ENCODE results near the gene SPPL3.
"Not testable (repeated sequence)": the region's sequence is repeated elsewhere in the genome, so short reads cannot be mapped to it uniquely, and the experiment has no call there.

Gene SPPL3

DNA sequence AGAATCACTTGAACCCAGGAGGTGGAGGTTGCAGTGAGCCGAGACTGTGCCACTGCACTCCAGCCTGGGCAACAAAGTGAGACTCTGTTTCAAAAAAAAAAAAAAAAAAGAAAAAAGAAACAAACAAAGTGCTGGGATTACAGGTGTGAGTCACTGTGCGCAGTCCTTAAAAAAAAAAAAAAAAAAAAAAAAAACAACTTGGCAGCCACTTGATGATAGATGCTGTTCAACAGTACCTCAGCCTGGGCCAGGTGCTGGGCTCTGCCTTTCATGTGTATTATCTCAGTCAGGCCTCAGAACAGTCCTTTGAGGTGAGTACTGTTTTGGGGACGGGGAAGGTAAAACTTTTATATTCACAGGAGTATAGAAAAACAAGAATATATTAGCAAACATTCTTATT, 169.0 kb downstream of the SPPL3 start:
- no peak overlapping the region for H3K27ac ChIP-seq
- no peak for TF ChIP-seq ZFX (IDR thresholded peaks at IDR 0.05)
- TF ChIP-seq, protein P1, sequence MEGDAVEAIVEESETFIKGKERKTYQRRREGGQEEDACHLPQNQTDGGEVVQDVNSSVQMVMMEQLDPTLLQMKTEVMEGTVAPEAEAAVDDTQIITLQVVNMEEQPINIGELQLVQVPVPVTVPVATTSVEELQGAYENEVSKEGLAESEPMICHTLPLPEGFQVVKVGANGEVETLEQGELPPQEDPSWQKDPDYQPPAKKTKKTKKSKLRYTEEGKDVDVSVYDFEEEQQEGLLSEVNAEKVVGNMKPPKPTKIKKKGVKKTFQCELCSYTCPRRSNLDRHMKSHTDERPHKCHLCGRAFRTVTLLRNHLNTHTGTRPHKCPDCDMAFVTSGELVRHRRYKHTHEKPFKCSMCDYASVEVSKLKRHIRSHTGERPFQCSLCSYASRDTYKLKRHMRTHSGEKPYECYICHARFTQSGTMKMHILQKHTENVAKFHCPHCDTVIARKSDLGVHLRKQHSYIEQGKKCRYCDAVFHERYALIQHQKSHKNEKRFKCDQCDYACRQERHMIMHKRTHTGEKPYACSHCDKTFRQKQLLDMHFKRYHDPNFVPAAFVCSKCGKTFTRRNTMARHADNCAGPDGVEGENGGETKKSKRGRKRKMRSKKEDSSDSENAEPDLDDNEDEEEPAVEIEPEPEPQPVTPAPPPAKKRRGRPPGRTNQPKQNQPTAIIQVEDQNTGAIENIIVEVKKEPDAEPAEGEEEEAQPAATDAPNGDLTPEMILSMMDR (conservative IDR thresholded peaks at IDR 0.05), result no peak

DNA sequence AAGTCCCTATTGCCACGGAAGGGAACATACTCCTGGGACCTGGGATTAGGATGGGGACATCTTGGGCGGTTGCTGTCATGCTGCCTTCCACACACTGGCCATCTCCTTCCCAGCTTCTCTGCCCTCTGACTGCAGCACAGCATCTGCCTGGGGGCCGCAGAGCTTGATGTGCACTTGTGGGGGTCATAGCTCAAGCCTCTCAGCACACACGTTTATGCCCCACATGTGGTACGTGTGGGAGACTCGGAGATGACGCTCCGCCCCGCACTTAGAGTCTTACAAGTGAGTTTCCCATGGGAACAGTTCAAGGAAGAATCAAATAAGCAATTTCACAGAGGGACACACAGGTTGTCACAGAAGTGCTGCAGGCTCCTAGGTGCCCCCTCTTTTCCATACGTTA, 169.9 kb downstream of the SPPL3 start:
- TF ChIP-seq ZFX (IDR thresholded peaks at IDR 0.05), result no peak
- TF ChIP-seq, protein P1 (conservative IDR thresholded peaks at IDR 0.05), result no peak
- H3K27ac ChIP-seq, result no peak overlapping the region

DNA sequence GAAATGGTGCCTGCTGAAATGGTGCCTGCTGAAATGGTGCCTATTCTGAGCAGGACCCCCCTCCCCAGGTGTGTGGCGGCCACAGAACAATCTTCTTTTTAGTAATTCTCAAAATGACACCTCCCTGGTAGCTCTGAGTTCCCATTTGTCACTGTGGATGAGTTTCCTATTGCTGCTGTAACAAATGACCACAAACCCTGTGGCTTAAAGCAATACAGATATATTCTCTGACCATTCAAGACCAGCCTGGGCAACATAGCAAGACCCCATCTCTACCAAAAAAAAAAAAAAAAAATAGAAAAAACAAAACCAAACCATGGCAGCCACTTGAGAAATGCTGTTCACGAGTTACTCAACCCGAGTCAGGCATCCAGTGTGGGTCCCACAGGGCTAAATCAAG, 170.6 kb downstream of the SPPL3 start:
- no peak for TF ChIP-seq ZFX (IDR thresholded peaks at IDR 0.05)
- TF ChIP-seq, protein P1 (conservative IDR thresholded peaks at IDR 0.05), result no peak
- no peak overlapping the region for H3K27ac ChIP-seq

DNA sequence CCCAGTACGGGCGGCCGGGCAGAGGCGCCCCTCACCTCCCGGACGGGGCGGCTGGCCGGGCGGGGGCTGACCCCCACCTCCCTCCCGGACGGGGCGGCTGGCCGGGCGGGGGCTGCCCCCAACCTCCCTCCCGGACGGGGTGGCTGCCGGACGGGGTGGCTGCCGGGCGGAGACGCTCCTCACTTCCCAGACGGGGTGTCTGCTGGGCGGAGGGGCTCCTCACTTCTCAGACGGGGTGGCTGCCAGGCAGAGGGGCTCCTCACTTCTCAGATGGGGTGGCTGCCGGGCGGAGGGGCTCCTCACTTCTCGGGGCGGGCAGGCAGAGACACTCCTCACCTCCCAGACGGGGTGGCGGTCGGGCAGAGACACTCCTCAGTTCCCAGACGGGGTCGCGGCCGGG, 172.0 kb downstream of the SPPL3 start:
- not testable (repeated sequence) for H3K27ac ChIP-seq

DNA sequence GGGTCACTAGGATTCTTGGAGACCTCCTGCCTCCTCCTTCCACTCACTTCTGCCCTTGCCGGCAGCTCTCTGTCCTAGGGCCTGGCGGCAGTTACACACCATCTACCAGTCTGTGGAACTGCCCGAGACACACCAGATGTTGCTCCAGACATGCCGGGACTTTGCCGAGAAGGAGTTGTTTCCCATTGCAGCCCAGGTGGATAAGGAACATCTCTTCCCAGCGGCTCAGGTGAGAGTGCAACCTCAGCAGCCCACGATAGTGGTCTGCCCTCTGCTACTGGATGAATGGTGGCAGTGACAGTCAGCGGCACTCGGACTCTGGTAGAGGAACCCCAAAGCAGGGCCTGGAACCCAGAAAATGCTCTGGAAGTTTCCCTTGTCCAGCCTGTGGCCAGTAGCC, 177.2 kb downstream of the SPPL3 start:
- TF ChIP-seq, protein P1 (conservative IDR thresholded peaks at IDR 0.05), result no peak
- TF ChIP-seq ZFX (IDR thresholded peaks at IDR 0.05), result no peak
- H3K27ac ChIP-seq, result no peak overlapping the region

DNA sequence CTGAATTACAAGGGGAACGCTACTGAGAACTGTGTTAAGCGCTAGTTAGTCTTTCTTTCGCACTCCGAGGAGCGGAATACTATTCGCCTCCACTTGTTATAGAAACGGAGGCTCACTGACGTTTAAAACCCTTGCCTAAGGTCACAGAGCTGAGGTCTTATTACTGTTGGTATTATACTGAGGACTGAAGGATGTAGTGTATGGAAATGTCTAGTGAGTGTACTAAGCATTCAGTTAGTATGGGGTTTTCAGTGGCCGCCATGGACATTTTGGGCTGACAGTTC, 177.7 kb downstream of the SPPL3 start:
- TF ChIP-seq ZFX (IDR thresholded peaks at IDR 0.05), result no peak
- TF ChIP-seq, protein P1 (conservative IDR thresholded peaks at IDR 0.05), result no peak
- H3K27ac ChIP-seq, result peak overlapping the region; percentile 74

DNA sequence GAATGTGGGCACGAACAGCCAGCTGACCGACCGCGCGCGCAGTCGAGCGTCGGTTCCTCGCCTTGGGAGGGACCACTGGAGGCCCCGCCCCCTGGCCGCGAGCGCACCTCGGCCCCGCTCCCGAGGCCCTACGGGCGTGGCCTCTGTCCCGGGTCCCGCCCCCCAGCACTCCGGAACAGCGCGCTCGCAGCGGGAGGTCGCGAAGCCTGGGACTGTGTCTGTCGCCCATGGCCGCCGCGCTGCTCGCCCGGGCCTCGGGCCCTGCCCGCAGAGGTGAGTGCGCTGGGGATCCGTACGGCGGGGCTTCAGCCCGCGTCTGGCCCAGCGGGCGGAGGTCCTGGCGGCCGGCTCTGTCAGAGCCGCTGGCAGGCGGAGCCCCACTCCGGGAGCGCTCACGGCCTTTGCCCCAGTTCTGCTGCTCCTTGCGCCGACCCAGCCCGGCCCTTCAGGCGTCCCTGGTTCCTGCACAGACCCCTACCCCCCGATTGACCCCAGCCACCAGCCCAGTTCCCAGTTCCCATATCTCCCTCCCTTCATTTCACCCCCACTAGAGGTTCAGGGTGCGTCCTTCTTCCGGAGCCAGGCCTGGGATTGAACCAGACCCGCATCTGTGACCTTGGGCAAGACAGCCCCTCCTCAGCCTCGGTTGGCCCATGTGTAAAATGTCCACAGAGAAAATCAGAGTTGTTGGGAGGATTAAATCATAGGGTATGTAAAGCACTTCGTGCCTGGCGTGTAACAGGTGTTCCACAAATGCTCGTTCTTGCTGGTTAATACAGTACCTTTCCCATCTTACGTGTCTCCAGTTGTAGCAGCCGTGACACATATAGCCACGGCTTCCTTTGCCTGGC, 178.3 kb downstream of the SPPL3 start, which contains the start of gene ACADS:
Gene ACADS, plus strand, starts transcription at position 168 of the 851 bp plus-strand sequence. Its CDS starts 60 bp downstream, at position 228.
- TF ChIP-seq, protein P1 (conservative IDR thresholded peaks at IDR 0.05), result no peak
- TF ChIP-seq ZFX (IDR thresholded peaks at IDR 0.05), result peak; percentile 73
- peak within 1 kb of the TSS; percentile 74 for H3K27ac ChIP-seq

DNA sequence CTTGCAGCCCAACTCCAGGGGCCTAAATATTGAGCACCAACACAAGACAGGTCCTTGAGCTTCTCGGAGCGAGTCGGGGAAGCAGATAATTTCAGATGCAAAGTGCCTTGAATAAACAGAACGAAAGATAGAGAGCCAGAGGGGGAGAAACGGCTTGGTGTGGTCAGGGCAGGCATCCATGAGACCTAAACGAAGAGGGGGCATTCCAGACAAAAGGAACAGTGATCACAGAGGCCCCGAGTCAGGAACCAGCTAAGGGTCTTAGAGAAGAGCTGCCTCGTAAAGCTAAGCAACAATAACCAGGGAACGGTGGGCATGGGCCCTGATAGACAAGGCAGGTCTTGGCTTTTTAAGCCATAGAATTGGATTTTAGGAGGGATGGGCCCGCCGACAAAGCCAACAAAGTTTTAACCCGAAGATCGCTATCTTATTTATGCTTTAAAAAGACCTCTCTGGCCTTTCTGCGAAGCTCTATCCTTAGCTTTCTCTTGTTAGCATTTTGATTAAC, 179.0 kb downstream of the SPPL3 start:
- TF ChIP-seq ZFX (IDR thresholded peaks at IDR 0.05), result no peak
- TF ChIP-seq, protein P1 (conservative IDR thresholded peaks at IDR 0.05), result no peak
- H3K27ac ChIP-seq, result peak overlapping the region; percentile 74

All from C4-2B (cell line).